HCT116 (cell line): Measurements from ENCODE around the gene KCNH6. TPM values are rescaled to one million over a fixed set of nuclear protein-coding genes. Genes with fewer than 3 reads are reported as not detected.

ENCODE experiments used
- ATAC-seq: fragments of 200-7000 bp; cut with Tn5 transposase; 2 replicates; pipeline ENCODE4 v1.9.1; 2020; ENCODE audit warnings: mild to moderate bottlenecking, moderate library complexity
- BruUV-seq: library from RNA; stranded (reverse); fragments of 400-500 nt; replicated peaks from 2 replicates; lab custom pipeline; 2021; lab: Mats Ljungman, UMichigan
- CTCF ChIA-PET: fragments of 300-600 bp; sonication (Branson Sonifier 250); formaldehyde crosslinking; loops from one replicate; lab custom pipeline; 2021; ENCODE audit warnings: antibody characterized with exemption; lab: Charles Lee
- POLR2A ChIA-PET: fragments of 300-600, 350-600 bp; sonication (Branson Sonifier 250); formaldehyde crosslinking; loops from one replicate; lab custom pipeline; 2021; ENCODE audit warnings: antibody characterized with exemption; lab: Charles Lee
- RAD21 ChIA-PET, 2 experiments: fragments of 300-600 bp; sonication (Branson Sonifier 250); formaldehyde crosslinking; loops; one replicate each; lab custom pipeline; 2023; ENCODE audit warnings: low total read pairs in 2 of 2; ENCODE audit not compliant: uncharacterized antibody in 2 of 2, unreplicated experiment in 2 of 2, low non-redundant PET in 1 of 2; lab: Charles Lee
- DNase-seq: peaks from one replicate; pipeline ENCODE4 v3.0.0-alpha.2; 2010; ENCODE audit warnings: low read depth, low spot score
- H2AFZ ChIP-seq: fragments of 200-600 bp; shearing (Covaris generic), sonication (generic); 2 replicates; pipeline ENCODE4 v1.6.1; 2017; ENCODE audit warnings: low read depth, mixed run types, mixed read lengths, antibody characterized with exemption, low read length; ENCODE audit not compliant: poor library complexity, severe bottlenecking
- H3K27ac ChIP-seq: 2 replicates; pipeline ENCODE4 v1.5.1; 2012; ENCODE audit warnings: low read depth, low read length
- H3K27me3 ChIP-seq: fragments of 200-600 bp; sonication (generic); 2 replicates; pipeline ENCODE4 v1.6.1; 2016; ENCODE audit warnings: mixed run types, low read length, mixed read lengths; ENCODE audit not compliant: insufficient read depth
- H3K36me3 ChIP-seq, 2 experiments: fragments of 200-500 bp in 1 of 2; fragments of 200-600 bp in 1 of 2; sonication (Bioruptor generic) in 1 of 2; sonication (generic) in 1 of 2; 2 replicates each; pipeline versions ENCODE4 v1.5.1 to v1.6.1; 2014 to 2016; ENCODE audit warnings: low read length in 2 of 2, inconsistent platforms in 1 of 2, mixed read lengths in 1 of 2, mixed run types in 1 of 2; ENCODE audit not compliant: insufficient read depth in 2 of 2, control insufficient read depth in 1 of 2
- H3K4me1 ChIP-seq, 2 experiments: fragments of 200-600 bp in 1 of 2; sonication (generic) in 1 of 2; 2 replicates each; pipeline versions ENCODE4 v1.5.1 to v1.6.1; 2012 to 2017; ENCODE audit warnings: low read length in 2 of 2, inconsistent platforms in 1 of 2, mild to moderate bottlenecking in 1 of 2, mixed read lengths in 1 of 2, mixed run types in 1 of 2, moderate library complexity in 1 of 2; ENCODE audit not compliant: insufficient read depth in 2 of 2, control insufficient read depth in 1 of 2
- H3K4me2 ChIP-seq: fragments of 200-600 bp; sonication (generic); 2 replicates; pipeline ENCODE4 v1.6.1; 2017; ENCODE audit warnings: mixed run types, low read length, mixed read lengths
- H3K4me3 ChIP-seq, 2 experiments: fragments of 200-600 bp in 1 of 2; sonication (generic) in 1 of 2; replicated peaks in 1 of 2; 2 replicates each; pipeline ENCODE4 v1.5.1; 2011 to 2016; ENCODE audit warnings: low read length in 2 of 2, control low read depth in 1 of 2, low read depth in 1 of 2, mild to moderate bottlenecking in 1 of 2, mixed read lengths in 1 of 2, mixed run types in 1 of 2
- H3K79me2 ChIP-seq: fragments of 200-600 bp; sonication (generic); 2 replicates; pipeline ENCODE4 v1.6.1; 2017; ENCODE audit warnings: mild to moderate bottlenecking, mixed run types, low read length, moderate library complexity, mixed read lengths; ENCODE audit not compliant: insufficient read depth
- H3K9ac ChIP-seq: fragments of 200-600 bp; sonication (generic); 2 replicates; pipeline ENCODE4 v1.6.1; 2016; ENCODE audit warnings: low read length, mixed read lengths
- H3K9me2 ChIP-seq: fragments of 200-600 bp; sonication (generic), shearing (Covaris generic); 2 replicates; pipeline ENCODE4 v1.6.1; 2017; ENCODE audit warnings: mixed run types, mild to moderate bottlenecking, moderate library complexity; ENCODE audit not compliant: insufficient read depth
- H3K9me3 ChIP-seq, 2 experiments: fragments of 200-500 bp in 1 of 2; fragments of 200-600 bp in 1 of 2; sonication (Bioruptor generic) in 1 of 2; sonication (generic) in 1 of 2; 2 replicates each; pipeline ENCODE4 v1.6.1; 2014 to 2017; ENCODE audit warnings: low read length in 2 of 2, mixed read lengths in 2 of 2, inconsistent platforms in 1 of 2, low read depth in 1 of 2, mild to moderate bottlenecking in 1 of 2, mixed run types in 1 of 2, moderate library complexity in 1 of 2; ENCODE audit not compliant: control insufficient read depth in 1 of 2, insufficient read depth in 1 of 2
- H4K20me1 ChIP-seq: fragments of 200-600 bp; sonication (generic), shearing (Covaris generic); 2 replicates; pipeline ENCODE4 v1.6.1; 2017; ENCODE audit warnings: mixed run types, mild to moderate bottlenecking, moderate library complexity; ENCODE audit not compliant: insufficient read depth
- CBX3 ChIP-seq: IDR thresholded peaks from 2 replicates; pipeline ENCODE4 v1.6.1; 2012; ENCODE audit warnings: low read depth
- CEBPB ChIP-seq: IDR thresholded peaks from 2 replicates; pipeline ENCODE4 v1.6.1; 2012; ENCODE audit warnings: low read depth
- ELF1 ChIP-seq: IDR thresholded peaks from 2 replicates; pipeline ENCODE4 v1.6.1; 2012; ENCODE audit warnings: low read depth, borderline replicate concordance
- EZH2 ChIP-seq: fragments of 200-600 bp; sonication (generic); IDR thresholded peaks from 2 replicates; pipeline ENCODE4 v1.6.1; 2017; ENCODE audit warnings: antibody characterized with exemption, mixed run types
- EZH2phosphoT487 ChIP-seq: fragments of 200-600 bp; IDR thresholded peaks from 2 replicates; pipeline ENCODE4 v1.6.1; 2018; ENCODE audit warnings: antibody characterized with exemption, borderline replicate concordance
- FOSL1 ChIP-seq: IDR thresholded peaks from 2 replicates; pipeline ENCODE4 v1.6.1; 2012; ENCODE audit warnings: low read depth
- POLR2A ChIP-seq: IDR thresholded peaks from 2 replicates; pipeline ENCODE4 v1.7.0; 2011; ENCODE audit warnings: borderline replicate concordance; ENCODE audit not compliant: insufficient read depth, insufficient read length; ENCODE audit errors: extremely low read depth
- POLR2AphosphoS5 ChIP-seq: IDR thresholded peaks from 2 replicates; pipeline ENCODE4 v1.6.1; 2011; ENCODE audit warnings: mild to moderate bottlenecking, low read depth, low read length, moderate library complexity
- RAD21 ChIP-seq: IDR thresholded peaks from 2 replicates; pipeline ENCODE4 v1.6.1; 2012; ENCODE audit warnings: low read depth, mild to moderate bottlenecking
- SIN3A ChIP-seq: IDR thresholded peaks from 2 replicates; pipeline ENCODE4 v1.6.1; 2012; ENCODE audit warnings: low read depth
- SP1 ChIP-seq: IDR thresholded peaks from 2 replicates; pipeline ENCODE4 v1.6.1; 2012; ENCODE audit warnings: low read depth
- SRF ChIP-seq: IDR thresholded peaks from 2 replicates; pipeline ENCODE4 v1.6.1; 2012; ENCODE audit warnings: low read depth
- TCF7L2 ChIP-seq: IDR thresholded peaks from 2 replicates; pipeline ENCODE4 v1.7.0; 2011; ENCODE audit warnings: borderline replicate concordance, inconsistent platforms; ENCODE audit not compliant: insufficient read depth, insufficient read length; ENCODE audit errors: extremely low read depth
- YY1 ChIP-seq: IDR thresholded peaks from 2 replicates; pipeline ENCODE4 v1.6.1; 2011; ENCODE audit warnings: low read length, low read depth, moderate library complexity, mild to moderate bottlenecking; ENCODE audit not compliant: insufficient replicate concordance; ENCODE audit errors: extremely low read depth
- ZFX ChIP-seq: fragments of 450-650 bp; IDR thresholded peaks from 2 replicates; pipeline ENCODE4 v1.6.1; 2017
- ZNF274 ChIP-seq: fragments of 200-500 bp; sonication (Bioruptor generic); IDR thresholded peaks from 2 replicates; pipeline ENCODE4 v1.6.1; 2014; ENCODE audit warnings: mild to moderate bottlenecking, low read depth, low read length, inconsistent platforms
- intact Hi-C: fragments of 100-400 bp; cut with micrococcal nuclease; formaldehyde crosslinking; loops from 2 replicates; pipeline ENCODE4 v1.10.0; 2022
- total RNA-seq: library from RNA; stranded (reverse); gene quantifications from one replicate; pipeline ENCODE4 v1.2.1, GENCODE V29; 2021; ENCODE audit not compliant: unreplicated experiment
- TF ChIP-seq, protein P1 (sequence below): IDR thresholded peaks from 2 replicates; pipeline ENCODE4 v1.6.1; 2012
- TF ChIP-seq, protein P2 (sequence below): IDR thresholded peaks from 2 replicates; pipeline ENCODE4 v1.6.1; 2012
- TF ChIP-seq, protein P3 (sequence below): IDR thresholded peaks from 2 replicates; pipeline ENCODE4 v1.6.1; 2011; ENCODE audit warnings: mild to moderate bottlenecking, low read length, moderate library complexity; ENCODE audit not compliant: insufficient replicate concordance; ENCODE audit errors: extremely low read depth
- TF ChIP-seq, protein P4 (sequence below): IDR thresholded peaks from 2 replicates; pipeline ENCODE4 v1.6.1; 2012; ENCODE audit warnings: low read depth

KCNH6 gene
- total RNA-seq, 1 experiment from 2014 or later, result not detected

DNA sequence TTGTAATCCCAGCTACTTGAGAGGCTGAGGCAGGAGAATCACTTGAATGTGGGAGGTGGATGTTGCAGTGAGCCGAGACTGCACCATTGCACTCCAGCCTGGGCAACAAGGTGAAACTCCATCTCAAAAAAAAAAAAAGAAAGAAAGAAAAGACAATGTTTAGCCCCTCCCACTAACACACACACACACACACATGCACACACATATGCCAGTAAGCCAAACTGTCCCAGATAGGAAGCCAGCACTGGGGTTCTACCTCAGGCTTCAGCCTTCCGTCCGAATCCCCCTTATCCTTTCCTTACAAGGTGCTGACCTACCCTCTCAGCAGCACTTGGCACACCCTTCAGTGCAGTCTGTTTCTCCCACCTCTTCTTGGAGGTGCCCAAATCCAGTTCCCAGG lies 8.7 kb upstream of the KCNH6 start (continued):
- no peak for TF ChIP-seq EZH2phosphoT487
- TF ChIP-seq, protein P1, sequence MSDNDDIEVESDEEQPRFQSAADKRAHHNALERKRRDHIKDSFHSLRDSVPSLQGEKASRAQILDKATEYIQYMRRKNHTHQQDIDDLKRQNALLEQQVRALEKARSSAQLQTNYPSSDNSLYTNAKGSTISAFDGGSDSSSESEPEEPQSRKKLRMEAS, result no peak
- no peak for TF ChIP-seq CEBPB
- TF ChIP-seq SP1, result no peak
- no peak for TF ChIP-seq ZNF274
- no peak for TF ChIP-seq YY1
- TF ChIP-seq FOSL1, result no peak
- TF ChIP-seq POLR2A, result no peak

DNA sequence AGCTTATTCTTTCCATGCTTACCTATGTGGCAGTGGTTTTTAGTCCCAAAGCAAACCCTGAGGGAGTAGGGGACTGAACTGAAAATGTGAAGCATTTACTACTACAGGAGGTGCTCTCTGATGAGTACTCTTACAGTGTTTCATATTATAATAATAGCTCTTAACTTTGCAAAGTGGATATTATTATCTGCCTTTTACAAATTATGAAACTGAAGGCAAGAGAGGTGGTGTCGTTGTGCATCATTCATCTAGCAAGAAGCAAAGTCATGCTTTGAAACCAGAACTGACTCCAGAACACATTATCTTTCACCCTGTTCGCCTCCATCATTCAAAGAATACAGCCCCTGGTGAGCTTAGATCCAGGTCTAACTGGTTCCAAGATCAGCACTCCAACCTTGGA lies 8.2 kb upstream of the KCNH6 start:
- POLR2A ChIA-PET, result interaction anchor here (1.3 kb wide), 1 partner anchor 107 kb away, joined by 3 read pairs; the partner anchor contains the start of gene MAP3K3
- Histone ChIP-seq H3K27ac (no peak overlapping the region), H3K36me3 (no peaks in the 10 kb centered on the region), H4K20me1 (no peaks in the 10 kb centered on the region), H3K4me2 (no peak overlapping the region), H2AFZ (no peak overlapping the region), H3K4me1 (peaks cover 13 to 18% of the 10 kb centered on the region in 2 experiments), H3K79me2 (no peaks in the 10 kb centered on the region), H3K9me3 (no peaks in the 10 kb centered on the region), H3K27me3 (peaks cover 3% of the 10 kb centered on the region), H3K9ac (no peak overlapping the region), H3K9me2 (no peaks in the 10 kb centered on the region), H3K4me3 (no peak overlapping the region)
- DNase-seq, result no peak
- BruUV-seq, result no TSS peak
- RAD21 ChIA-PET, result no interaction called here
- no peak for TF ChIP-seq SP1
- TF ChIP-seq FOSL1, result no peak
- no peak for TF ChIP-seq ZFX
- TF ChIP-seq CBX3, result no peak
- TF ChIP-seq SRF, result no peak
- no peak for TF ChIP-seq CEBPB
- TF ChIP-seq, protein P2, sequence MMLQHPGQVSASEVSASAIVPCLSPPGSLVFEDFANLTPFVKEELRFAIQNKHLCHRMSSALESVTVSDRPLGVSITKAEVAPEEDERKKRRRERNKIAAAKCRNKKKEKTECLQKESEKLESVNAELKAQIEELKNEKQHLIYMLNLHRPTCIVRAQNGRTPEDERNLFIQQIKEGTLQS, result no peak
- TF ChIP-seq POLR2AphosphoS5, result no peak
- no peak for TF ChIP-seq EZH2
- TF ChIP-seq RAD21, result no peak
- TF ChIP-seq YY1, result no peak
- TF ChIP-seq, protein P3, sequence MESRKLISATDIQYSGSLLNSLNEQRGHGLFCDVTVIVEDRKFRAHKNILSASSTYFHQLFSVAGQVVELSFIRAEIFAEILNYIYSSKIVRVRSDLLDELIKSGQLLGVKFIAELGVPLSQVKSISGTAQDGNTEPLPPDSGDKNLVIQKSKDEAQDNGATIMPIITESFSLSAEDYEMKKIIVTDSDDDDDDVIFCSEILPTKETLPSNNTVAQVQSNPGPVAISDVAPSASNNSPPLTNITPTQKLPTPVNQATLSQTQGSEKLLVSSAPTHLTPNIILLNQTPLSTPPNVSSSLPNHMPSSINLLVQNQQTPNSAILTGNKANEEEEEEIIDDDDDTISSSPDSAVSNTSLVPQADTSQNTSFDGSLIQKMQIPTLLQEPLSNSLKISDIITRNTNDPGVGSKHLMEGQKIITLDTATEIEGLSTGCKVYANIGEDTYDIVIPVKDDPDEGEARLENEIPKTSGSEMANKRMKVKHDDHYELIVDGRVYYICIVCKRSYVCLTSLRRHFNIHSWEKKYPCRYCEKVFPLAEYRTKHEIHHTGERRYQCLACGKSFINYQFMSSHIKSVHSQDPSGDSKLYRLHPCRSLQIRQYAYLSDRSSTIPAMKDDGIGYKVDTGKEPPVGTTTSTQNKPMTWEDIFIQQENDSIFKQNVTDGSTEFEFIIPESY, result no peak
- TF ChIP-seq, protein P4, sequence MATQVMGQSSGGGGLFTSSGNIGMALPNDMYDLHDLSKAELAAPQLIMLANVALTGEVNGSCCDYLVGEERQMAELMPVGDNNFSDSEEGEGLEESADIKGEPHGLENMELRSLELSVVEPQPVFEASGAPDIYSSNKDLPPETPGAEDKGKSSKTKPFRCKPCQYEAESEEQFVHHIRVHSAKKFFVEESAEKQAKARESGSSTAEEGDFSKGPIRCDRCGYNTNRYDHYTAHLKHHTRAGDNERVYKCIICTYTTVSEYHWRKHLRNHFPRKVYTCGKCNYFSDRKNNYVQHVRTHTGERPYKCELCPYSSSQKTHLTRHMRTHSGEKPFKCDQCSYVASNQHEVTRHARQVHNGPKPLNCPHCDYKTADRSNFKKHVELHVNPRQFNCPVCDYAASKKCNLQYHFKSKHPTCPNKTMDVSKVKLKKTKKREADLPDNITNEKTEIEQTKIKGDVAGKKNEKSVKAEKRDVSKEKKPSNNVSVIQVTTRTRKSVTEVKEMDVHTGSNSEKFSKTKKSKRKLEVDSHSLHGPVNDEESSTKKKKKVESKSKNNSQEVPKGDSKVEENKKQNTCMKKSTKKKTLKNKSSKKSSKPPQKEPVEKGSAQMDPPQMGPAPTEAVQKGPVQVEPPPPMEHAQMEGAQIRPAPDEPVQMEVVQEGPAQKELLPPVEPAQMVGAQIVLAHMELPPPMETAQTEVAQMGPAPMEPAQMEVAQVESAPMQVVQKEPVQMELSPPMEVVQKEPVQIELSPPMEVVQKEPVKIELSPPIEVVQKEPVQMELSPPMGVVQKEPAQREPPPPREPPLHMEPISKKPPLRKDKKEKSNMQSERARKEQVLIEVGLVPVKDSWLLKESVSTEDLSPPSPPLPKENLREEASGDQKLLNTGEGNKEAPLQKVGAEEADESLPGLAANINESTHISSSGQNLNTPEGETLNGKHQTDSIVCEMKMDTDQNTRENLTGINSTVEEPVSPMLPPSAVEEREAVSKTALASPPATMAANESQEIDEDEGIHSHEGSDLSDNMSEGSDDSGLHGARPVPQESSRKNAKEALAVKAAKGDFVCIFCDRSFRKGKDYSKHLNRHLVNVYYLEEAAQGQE, result no peak
- TF ChIP-seq ELF1, result no peak
- no peak for TF ChIP-seq TCF7L2
- TF ChIP-seq POLR2A, result no peak
- no peak for TF ChIP-seq EZH2phosphoT487
- TF ChIP-seq SIN3A, result no peak
- TF ChIP-seq, protein P1, result no peak
- intact Hi-C loops, result no loop called here
- no peak for ATAC-seq
- CTCF ChIA-PET, result interaction anchor here (0.9 kb wide), 1 partner anchor 89 kb away, joined by 3 read pairs; no protein-coding TSS in a partner anchor
